ENCODE results near the gene CNPY2. TPM values are rescaled to one million over a fixed set of nuclear protein-coding genes. Genes with fewer than 3 reads are reported as not detected.

CNPY2 gene
- total and polyA plus RNA-seq, 2 of the 13 experiments (the other 11 are each of a cell fraction or from before 2014, with no cell fraction given) = 285 to 356 TPM

- TF ChIP-seq, protein P1, sequence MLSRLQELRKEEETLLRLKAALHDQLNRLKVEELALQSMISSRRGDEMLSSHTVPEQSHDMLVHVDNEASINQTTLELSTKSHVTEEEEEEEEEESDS (CRISPR knock-in tag; IDR thresholded peaks at IDR 0.05; ENCODE audit: borderline replicate concordance) = no peak
- TF ChIP-seq YEATS4 (CRISPR knock-in tag; IDR thresholded peaks at IDR 0.05; ENCODE audit: borderline replicate concordance) (peak; percentile 84), MEF2D (CRISPR knock-in tag; IDR thresholded peaks at IDR 0.05) (peak; percentile 46; the same call in 1 of the 2 replicates), SCMH1 (CRISPR knock-in tag; IDR thresholded peaks at IDR 0.05; ENCODE audit: borderline replicate concordance) (no peak), ZNF367 (CRISPR knock-in tag; IDR thresholded peaks at IDR 0.05; ENCODE audit: borderline replicate concordance) (0 out of 2 replicates have a peak, but pooled peaks have one; percentile 73), ELF3 (CRISPR knock-in tag; IDR thresholded peaks at IDR 0.05) (no peak), ZNF713 (CRISPR knock-in tag; IDR thresholded peaks at IDR 0.05) (no peak), KDM5A (IDR thresholded peaks at IDR 0.05; ENCODE audit: borderline replicate concordance, low read length) (no peak; the same call in 1 of the 2 replicates), ZFYVE20 (CRISPR knock-in tag; IDR thresholded peaks at IDR 0.05; ENCODE audit: borderline replicate concordance, low read depth) (peak; percentile 68; the same call in 1 of the 2 replicates), ZFP36L1 (CRISPR knock-in tag; IDR thresholded peaks at IDR 0.05) (no peak), THAP11 (CRISPR knock-in tag; IDR thresholded peaks at IDR 0.05) (peak; percentile 98), ZFP1 (CRISPR knock-in tag; IDR thresholded peaks at IDR 0.05) (peak; percentile 94), NFE2L1 (CRISPR knock-in tag; IDR thresholded peaks at IDR 0.05; ENCODE audit: borderline replicate concordance) (no peak; the same call in 1 of the 2 replicates), ZNF775 (CRISPR knock-in tag; IDR thresholded peaks at IDR 0.05; ENCODE audit: borderline replicate concordance) (no peak), MAFG (CRISPR knock-in tag; IDR thresholded peaks at IDR 0.05) (no peak), ARNT2 (CRISPR knock-in tag; IDR thresholded peaks at IDR 0.05; ENCODE audit: low read depth) (peak; percentile 96), KLF11 (CRISPR knock-in tag; IDR thresholded peaks at IDR 0.05) (0 out of 2 replicates have a peak, but pooled peaks have one; percentile 45), ZNF33B (CRISPR knock-in tag; IDR thresholded peaks at IDR 0.05) (0 out of 2 replicates have a peak, but pooled peaks have one; percentile 71), ZNF24 (IDR thresholded peaks at IDR 0.05) (no peak), ATF6 (CRISPR knock-in tag; conservative IDR thresholded peaks at IDR 0.05) (0 out of 2 replicates have a peak, but pooled peaks have one; percentile 87), FOXP1 (IDR thresholded peaks at IDR 0.05) (no peak), FOXP1 (CRISPR knock-in tag; IDR thresholded peaks at IDR 0.05) (no peak), TEAD2 (CRISPR knock-in tag; IDR thresholded peaks at IDR 0.05) (no peak), KDM2A (CRISPR knock-in tag; IDR thresholded peaks at IDR 0.05; ENCODE audit: borderline replicate concordance, low read depth) (peak; percentile 92)
- TF ChIP-seq, protein P2, sequence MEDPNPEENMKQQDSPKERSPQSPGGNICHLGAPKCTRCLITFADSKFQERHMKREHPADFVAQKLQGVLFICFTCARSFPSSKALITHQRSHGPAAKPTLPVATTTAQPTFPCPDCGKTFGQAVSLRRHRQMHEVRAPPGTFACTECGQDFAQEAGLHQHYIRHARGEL (CRISPR knock-in tag; IDR thresholded peaks at IDR 0.05) = peak; percentile 57; the same call in 1 of the 2 replicates
- TF ChIP-seq, protein P3, sequence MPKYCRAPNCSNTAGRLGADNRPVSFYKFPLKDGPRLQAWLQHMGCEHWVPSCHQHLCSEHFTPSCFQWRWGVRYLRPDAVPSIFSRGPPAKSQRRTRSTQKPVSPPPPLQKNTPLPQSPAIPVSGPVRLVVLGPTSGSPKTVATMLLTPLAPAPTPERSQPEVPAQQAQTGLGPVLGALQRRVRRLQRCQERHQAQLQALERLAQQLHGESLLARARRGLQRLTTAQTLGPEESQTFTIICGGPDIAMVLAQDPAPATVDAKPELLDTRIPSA (CRISPR knock-in tag; IDR thresholded peaks at IDR 0.05; ENCODE audit: borderline replicate concordance) = peak; percentile 80; the same call in 1 of the 2 replicates
- TF ChIP-seq, protein P4, sequence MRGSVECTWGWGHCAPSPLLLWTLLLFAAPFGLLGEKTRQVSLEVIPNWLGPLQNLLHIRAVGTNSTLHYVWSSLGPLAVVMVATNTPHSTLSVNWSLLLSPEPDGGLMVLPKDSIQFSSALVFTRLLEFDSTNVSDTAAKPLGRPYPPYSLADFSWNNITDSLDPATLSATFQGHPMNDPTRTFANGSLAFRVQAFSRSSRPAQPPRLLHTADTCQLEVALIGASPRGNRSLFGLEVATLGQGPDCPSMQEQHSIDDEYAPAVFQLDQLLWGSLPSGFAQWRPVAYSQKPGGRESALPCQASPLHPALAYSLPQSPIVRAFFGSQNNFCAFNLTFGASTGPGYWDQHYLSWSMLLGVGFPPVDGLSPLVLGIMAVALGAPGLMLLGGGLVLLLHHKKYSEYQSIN (CRISPR knock-in tag; IDR thresholded peaks at IDR 0.05; ENCODE audit: borderline replicate concordance) = no peak
These were observed at the start of gene CNPY2 (continued) for GRCh38 chr12:56315622-56316473.

All from HepG2 (cell line).